ENCODE results near the gene TMA7. TPM values are rescaled to one million over a fixed set of nuclear protein-coding genes. Genes with fewer than 3 reads are reported as not detected.

Gene TMA7
- total RNA-seq, 1 donor from 2014 or later = 144 TPM

DNA sequence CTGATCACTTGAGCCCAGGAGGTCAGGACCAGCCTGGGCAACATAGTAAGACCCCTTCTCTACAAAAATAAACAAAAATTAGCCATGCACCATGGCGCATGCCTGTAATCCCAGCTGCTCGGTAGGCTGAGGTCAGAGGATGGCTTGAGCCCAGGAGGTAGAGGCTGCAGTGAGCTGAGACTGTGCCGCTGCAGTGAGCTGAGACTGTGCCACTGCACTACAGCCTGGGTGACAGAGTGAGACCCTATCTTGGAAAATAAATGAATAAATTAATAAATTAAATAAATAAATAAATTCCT lies 53.1 kb downstream of the TMA7 start:
- no peak for DNase-seq (ENCODE audit: low spot score)

Other genes starting within 250 kb of the TMA7 start
- gene CAMP, start 216.8 kb upstream of the TMA7 start, total RNA-seq = 0.48 TPM
- 6.4 TPM for gene ZNF589, start 199.2 kb upstream of the TMA7 start, total RNA-seq
- 23.9 TPM for gene NME6, start 138.9 kb upstream of the TMA7 start, total RNA-seq
- not detected for gene SPINK8, start 106.6 kb upstream of the TMA7 start, total RNA-seq
- gene FBXW12, start 68.0 kb upstream of the TMA7 start, total RNA-seq = not detected
- 40.0 TPM for gene PLXNB1, start 10.2 kb upstream of the TMA7 start, total RNA-seq
- gene CCDC51, start 138 bp upstream of the TMA7 start, total RNA-seq = 11.6 TPM
- 7.2 TPM for gene ATRIP, start 6.5 kb downstream of the TMA7 start, total RNA-seq
- 170 TPM for gene SHISA5, start 63.9 kb downstream of the TMA7 start, total RNA-seq
- gene PFKFB4, start 116.5 kb downstream of the TMA7 start, total RNA-seq = 4.6 TPM
- gene UCN2, start 123.5 kb downstream of the TMA7 start, total RNA-seq = not detected
- gene COL7A1, start 155.1 kb downstream of the TMA7 start, total RNA-seq = 0.84 TPM
- gene UQCRC1, start 169.4 kb downstream of the TMA7 start, total RNA-seq = 148 TPM
- gene TMEM89, start 181.5 kb downstream of the TMA7 start, total RNA-seq = not detected
- 11.5 TPM for gene SLC26A6, start 195.2 kb downstream of the TMA7 start, total RNA-seq
- gene CELSR3, start 222.6 kb downstream of the TMA7 start, total RNA-seq = 0.64 TPM
- gene NCKIPSD, start 245.7 kb downstream of the TMA7 start, total RNA-seq = 19.9 TPM

Measured in mesenteric fat pad (tissue), 1 donor.